Measurements from ENCODE around the gene UBE2J1. TPM values are rescaled to one million over a fixed set of nuclear protein-coding genes. Genes with fewer than 3 reads are reported as not detected.

Gene UBE2J1
- total RNA-seq, 1 donor from 2014 or later = 49.3 TPM

GRCh38 chr6:89385156-89385667, 32.7 kb upstream of the UBE2J1 start:
- Histone ChIP-seq H3K36me3 (ENCODE audit: control insufficient read depth, insufficient read depth, low read length) (no peaks in the 10 kb centered on the region), H3K27me3 (ENCODE audit: control insufficient read depth, insufficient read depth, low read length) (no peaks in the 10 kb centered on the region), H3K4me3 (ENCODE audit: low read depth, low read length) (no peak overlapping the region)
- peak; percentile 54 for DNase-seq (ENCODE audit: low read depth)
- TF ChIP-seq, protein P1, sequence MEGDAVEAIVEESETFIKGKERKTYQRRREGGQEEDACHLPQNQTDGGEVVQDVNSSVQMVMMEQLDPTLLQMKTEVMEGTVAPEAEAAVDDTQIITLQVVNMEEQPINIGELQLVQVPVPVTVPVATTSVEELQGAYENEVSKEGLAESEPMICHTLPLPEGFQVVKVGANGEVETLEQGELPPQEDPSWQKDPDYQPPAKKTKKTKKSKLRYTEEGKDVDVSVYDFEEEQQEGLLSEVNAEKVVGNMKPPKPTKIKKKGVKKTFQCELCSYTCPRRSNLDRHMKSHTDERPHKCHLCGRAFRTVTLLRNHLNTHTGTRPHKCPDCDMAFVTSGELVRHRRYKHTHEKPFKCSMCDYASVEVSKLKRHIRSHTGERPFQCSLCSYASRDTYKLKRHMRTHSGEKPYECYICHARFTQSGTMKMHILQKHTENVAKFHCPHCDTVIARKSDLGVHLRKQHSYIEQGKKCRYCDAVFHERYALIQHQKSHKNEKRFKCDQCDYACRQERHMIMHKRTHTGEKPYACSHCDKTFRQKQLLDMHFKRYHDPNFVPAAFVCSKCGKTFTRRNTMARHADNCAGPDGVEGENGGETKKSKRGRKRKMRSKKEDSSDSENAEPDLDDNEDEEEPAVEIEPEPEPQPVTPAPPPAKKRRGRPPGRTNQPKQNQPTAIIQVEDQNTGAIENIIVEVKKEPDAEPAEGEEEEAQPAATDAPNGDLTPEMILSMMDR (IDR thresholded peaks at IDR 0.05; ENCODE audit: insufficient read depth, low read length, poor library complexity, severe bottlenecking) = no peak

- Histone ChIP-seq H3K36me3 (ENCODE audit: control insufficient read depth, insufficient read depth, low read length) (no peaks in the 10 kb centered on the region), H3K27me3 (ENCODE audit: control insufficient read depth, insufficient read depth, low read length) (no peaks in the 10 kb centered on the region), H3K4me3 (ENCODE audit: low read depth, low read length) (no peak overlapping the region)
- TF ChIP-seq, protein P1 (IDR thresholded peaks at IDR 0.05; ENCODE audit: insufficient read depth, low read length, poor library complexity, severe bottlenecking) = no peak
- DNase-seq (ENCODE audit: low read depth) = no peak
Measured at GRCh38 chr6:89381031-89381430, 28.5 kb upstream of the UBE2J1 start.

- no peak for DNase-seq (ENCODE audit: low read depth)
- Histone ChIP-seq H3K4me3 (ENCODE audit: low read depth, low read length) (no peak overlapping the region), H3K36me3 (ENCODE audit: control insufficient read depth, insufficient read depth, low read length) (no peaks in the 10 kb centered on the region), H3K27me3 (ENCODE audit: control insufficient read depth, insufficient read depth, low read length) (no peaks in the 10 kb centered on the region)
- TF ChIP-seq, protein P1 (IDR thresholded peaks at IDR 0.05; ENCODE audit: insufficient read depth, low read length, poor library complexity, severe bottlenecking) = no peak
Measured at GRCh38 chr6:89379281-89379680, 26.8 kb upstream of the UBE2J1 start.

- Histone ChIP-seq H3K4me3 (ENCODE audit: low read depth, low read length) (no peak overlapping the region), H3K36me3 (ENCODE audit: control insufficient read depth, insufficient read depth, low read length) (no peaks in the 10 kb centered on the region)
- TF ChIP-seq, protein P1 (IDR thresholded peaks at IDR 0.05; ENCODE audit: insufficient read depth, low read length, poor library complexity, severe bottlenecking) = no peak
Measured at GRCh38 chr6:89378628-89379027, 26.1 kb upstream of the UBE2J1 start.

DNA sequence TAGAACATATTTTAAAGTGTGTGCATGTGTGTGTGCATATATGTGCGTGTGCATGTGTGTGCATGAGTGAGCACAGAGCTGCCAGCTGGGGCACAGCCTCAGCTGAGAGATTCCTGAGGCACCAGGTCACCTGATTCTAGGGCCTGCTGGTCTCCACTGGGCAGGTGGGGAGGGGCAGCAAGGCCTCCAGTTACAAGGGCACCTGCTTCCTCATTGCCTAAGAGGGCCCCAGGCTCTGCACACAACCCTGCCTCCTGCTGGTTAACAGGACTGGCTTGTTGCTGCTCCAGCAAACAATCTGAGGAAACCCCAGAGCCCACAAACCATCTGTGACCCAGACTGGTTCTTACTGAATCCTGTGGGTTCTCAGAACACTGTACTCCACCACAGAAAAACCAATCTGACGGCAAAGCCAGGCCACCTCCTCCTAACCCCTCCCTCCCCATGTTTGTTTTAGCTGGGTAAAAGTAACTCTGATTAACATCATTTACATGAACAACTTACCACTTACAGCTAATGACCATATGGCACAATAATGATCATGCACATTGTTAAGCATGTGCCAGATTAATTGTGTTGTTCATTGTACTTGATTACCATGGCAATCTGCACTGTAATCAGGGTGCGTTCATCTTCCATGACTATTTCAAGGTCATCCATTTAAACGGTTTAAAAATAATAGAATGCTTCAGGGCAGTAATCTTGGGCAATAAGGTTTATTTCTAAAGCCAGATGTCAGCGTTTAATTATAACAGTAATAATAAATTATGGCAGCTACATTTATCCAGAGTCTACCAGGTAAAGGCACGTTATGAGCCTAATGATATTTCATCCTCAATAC, 23.1 kb upstream of the UBE2J1 start:
- DNase-seq (ENCODE audit: low read depth) = peak; percentile 78
- no peaks in the 10 kb centered on the region for H3K36me3 ChIP-seq (ENCODE audit: control insufficient read depth, insufficient read depth, low read length)
- no peaks in the 10 kb centered on the region for H3K27me3 ChIP-seq (ENCODE audit: control insufficient read depth, insufficient read depth, low read length)
- H3K4me3 ChIP-seq (ENCODE audit: low read depth, low read length) = no peak overlapping the region
- TF ChIP-seq, protein P1 (IDR thresholded peaks at IDR 0.05; ENCODE audit: insufficient read depth, low read length, poor library complexity, severe bottlenecking) = peak; percentile 68

More at GRCh38 chr6:89378628-89379027, 26.1 kb upstream of the UBE2J1 start:
- DNase-seq (ENCODE audit: low read depth) = no peak
- no peaks in the 10 kb centered on the region for H3K27me3 ChIP-seq (ENCODE audit: control insufficient read depth, insufficient read depth, low read length)
